Right lobe of liver (tissue), 6 donors: ENCODE results near the gene STRN4. TPM values are rescaled to one million over a fixed set of nuclear protein-coding genes. Genes with fewer than 3 reads are reported as not detected.

Experiments used
- ATAC-seq, 4 donors: fragments of 200-7000 bp; cut with Tn5 transposase; one replicate each; pipeline ENCODE4 v1.9.1; 2020; ENCODE audit warnings: mild to moderate bottlenecking in 4 of 4, moderate library complexity in 4 of 4
- DNase-seq, 3 donors: peaks; one replicate each; pipeline ENCODE4 v3.0.0-alpha.2; 2020
- H3K27ac ChIP-seq, 3 donors: fragments of 200-600 bp; one replicate each; pipeline ENCODE4 v1.8.0; 2022
- H3K27me3 ChIP-seq, 2 donors: fragments of 200-600 bp; one replicate each; pipeline ENCODE4 v1.8.0; 2022
- H3K36me3 ChIP-seq, 4 donors: fragments of 200-600 bp; sonication (generic) in 1 of 4; one replicate each; pipeline versions ENCODE4 v1.5.1 to v1.8.0; 2017 to 2022; ENCODE audit warnings: control low read depth in 1 of 4
- H3K4me1 ChIP-seq, 4 donors: fragments of 200-600 bp; sonication (generic) in 1 of 4; one replicate each; pipeline versions ENCODE4 v1.5.1 to v1.8.0; 2017 to 2022; ENCODE audit warnings: control low read depth in 1 of 4
- H3K4me3 ChIP-seq, 3 donors: fragments of 200-600 bp; one replicate each; pipeline ENCODE4 v1.8.0; 2022
- H3K9me3 ChIP-seq, 4 donors: fragments of 200-600 bp; sonication (generic) in 1 of 4; one replicate each; pipeline versions ENCODE4 v1.5.1 to v1.8.0; 2017 to 2022; ENCODE audit warnings: control low read depth in 1 of 4
- CTCF ChIP-seq, 4 donors: fragments of 200-600 bp in 3 of 4; fragments of 450-650 bp in 1 of 4; IDR thresholded peaks; one replicate each; pipeline versions ENCODE4 v1.5.1 to v1.8.0; 2016 to 2022; ENCODE audit warnings: antibody characterized with exemption in 4 of 4, mild to moderate bottlenecking in 2 of 4
- POLR2A ChIP-seq: fragments of 450-650 bp; IDR thresholded peaks from one replicate; pipeline ENCODE4 v1.6.1; 2017; ENCODE audit warnings: antibody characterized with exemption, mild to moderate bottlenecking
- WGBS: methylation state at CpG from one replicate; pipeline ENCODE4 v1.1.6; 2018; ENCODE audit warnings: low coverage, low lambda C conversion rate; ENCODE audit not compliant: insufficient coverage; ENCODE audit errors: missing lambda C conversion rate; 5-methylcytosine and 5-hydroxymethylcytosine counted together
- intact Hi-C, 2 donors: fragments of 100-400 bp; cut with DNase I; formaldehyde crosslinking; loops; one replicate each; pipeline versions ENCODE4 v1.11.2 to v1.14.1; 2022
- total RNA-seq, 6 experiments: library from RNA; depleted of rRNA in 2 of 6; stranded (reverse); fragments of >200 nt in 2 of 6; fragmentation: NEBNext Ultra II Directional in 3 of 6; extraction: Animal tissue kit (Norgen Biotek cat#: 25700) in 3 of 6; gene quantifications; one replicate each; pipeline versions ENCODE4 v1.1.0 to v1.2.4, GENCODE V29; 2016 to 2023
- donor health status: DM: no; HTN: yes; CAD: no.
- donor health status: DM: no; HTN: no; CAD: no.
- donor health status: DM: no; HTN: no; CAD: no.
- donor health status: DM: no; HTN: yes; CAD: no.
- donor health status: DM: no; HTN: yes; CAD: no.

The STRN4 gene
- total RNA-seq, 6 experiments from 2014 or later, result 16.9 to 28.1 (median 23.7) TPM

GRCh38 chr19:46730595-46730994 is 15.7 kb downstream of the STRN4 start:
- Histone ChIP-seq H3K27me3 (no peaks in the 10 kb centered on the region), H3K9me3 (no peaks in the 10 kb centered on the region), H3K36me3 (peaks cover 0 to 65% (median 20%) of the 10 kb centered on the region in 4 donors), H3K4me3 (no peak overlapping the region), H3K4me1 (peaks cover 0 to 13% (median 3%) of the 10 kb centered on the region in 4 donors), H3K27ac (no peak overlapping the region)
- intact Hi-C loops, result no loop called here
- TF ChIP-seq POLR2A (no peak), CTCF (IDR thresholded peaks at IDR 0.05) (no peak)
- no peak for ATAC-seq
- no peak for DNase-seq
- WGBS, result no CpG with 5 or more reads among the region's 14 CpGs

GRCh38 chr19:46730187-46730586 is 16.1 kb downstream of the STRN4 start:
- peaks cover 0 to 13% (median 3%) of the 10 kb centered on the region in 4 donors for H3K4me1 ChIP-seq
- peaks cover 0 to 65% (median 22%) of the 10 kb centered on the region in 4 donors for H3K36me3 ChIP-seq

GRCh38 chr19:46729696-46730095 is 16.6 kb downstream of the STRN4 start:
- TF ChIP-seq POLR2A (no peak), CTCF (IDR thresholded peaks at IDR 0.05) (no peak)
- peaks cover 0 to 67% (median 25%) of the 10 kb centered on the region in 4 donors for H3K36me3 ChIP-seq
- intact Hi-C loops, result no loop called here
- H3K4me3 ChIP-seq, result no peak overlapping the region
- peaks cover 0 to 13% (median 3%) of the 10 kb centered on the region in 4 donors for H3K4me1 ChIP-seq
- ATAC-seq, result no peak
- H3K27me3 ChIP-seq, result no peaks in the 10 kb centered on the region
- H3K27ac ChIP-seq, result no peak overlapping the region
- no peak for DNase-seq
- 77% methylated on average over 3 of the region's 7 CpGs for WGBS
- H3K9me3 ChIP-seq, result no peaks in the 10 kb centered on the region

More at GRCh38 chr19:46730187-46730586, 16.1 kb downstream of the STRN4 start:
- H3K9me3 ChIP-seq, result no peaks in the 10 kb centered on the region
- ATAC-seq (no peak), DNase-seq (no peak)
- no peaks in the 10 kb centered on the region for H3K27me3 ChIP-seq
- intact Hi-C loops, result no loop called here
- TF ChIP-seq CTCF (IDR thresholded peaks at IDR 0.05), result no peak
- no peak overlapping the region for H3K27ac ChIP-seq
- 73% methylated on average over 2 of the region's 9 CpGs for WGBS
- H3K4me3 ChIP-seq, result no peak overlapping the region

GRCh38 chr19:46728693-46729339 is 17.4 kb downstream of the STRN4 start:
- H3K27me3 ChIP-seq, result no peaks in the 10 kb centered on the region
- WGBS, result 25% methylated on average over 9 of the region's 20 CpGs
- ATAC-seq, result peak; percentile 65 to 75 (median 68)
- peaks cover 0 to 73% (median 27%) of the 10 kb centered on the region in 4 donors for H3K36me3 ChIP-seq
- H3K4me3 ChIP-seq, result no peak overlapping the region
- peak; percentile 76 to 83 (median 82) for DNase-seq
- peak overlapping the region in 1 of 3 donors; percentile 47 for H3K27ac ChIP-seq
- H3K9me3 ChIP-seq, result no peaks in the 10 kb centered on the region
- TF ChIP-seq POLR2A (no peak), CTCF (IDR thresholded peaks at IDR 0.05) (peak; percentile 83 to 93 (median 92))
- H3K4me1 ChIP-seq, result peaks cover 0 to 5% (median 1%) of the 10 kb centered on the region in 4 donors
- intact Hi-C loops, result no loop called here
